ENCODE data around the gene DAPL1. TPM values are rescaled to one million over a fixed set of nuclear protein-coding genes. Genes with fewer than 3 reads are reported as not detected.
A peak's percentile ranks its signal among the peaks of the same experiment; 100 is the strongest.

Gene DAPL1
- total RNA-seq, 4 donors from 2014 or later, result 242 to 361 (median 326) TPM

DNA sequence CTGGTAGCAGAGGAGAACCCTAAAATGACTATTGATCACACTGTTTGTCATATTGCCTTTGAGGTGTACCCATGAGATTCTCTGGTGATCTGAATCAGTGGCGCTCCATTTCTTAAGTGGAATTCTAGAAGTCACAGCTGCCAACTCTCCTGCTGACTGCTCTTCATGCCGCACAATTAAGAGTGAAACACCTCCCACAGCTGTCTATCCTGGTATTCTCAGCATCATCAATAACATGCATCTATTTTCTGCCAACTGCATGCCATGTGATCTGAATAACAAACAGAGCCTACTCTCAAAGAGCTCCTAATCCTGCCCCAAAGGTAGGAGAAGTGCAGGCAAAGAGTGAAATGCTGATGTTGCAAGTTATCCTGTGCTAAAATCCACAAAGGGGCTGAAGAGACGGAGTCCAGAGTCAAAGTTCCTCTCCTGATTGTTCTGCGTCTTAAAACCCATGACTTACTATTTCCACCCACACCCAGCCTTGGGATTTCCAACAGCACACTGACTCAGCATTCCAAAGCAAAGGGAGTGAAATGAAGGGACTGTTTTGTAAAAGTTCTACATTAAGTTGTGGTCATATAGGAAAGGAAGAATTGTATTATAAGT lies 13.7 kb upstream of the DAPL1 start:
- WGBS, 2 donors, result 22 to 33% methylated on average over 4 of the region's 4 CpGs
- DNase-seq (ENCODE audit: low spot score in 2 of 2), result peak in 1 of 2 donors; percentile 64
- intact Hi-C loops (cut with DNase I; ENCODE audit: low total_unique reads), result no loop called here
- no peak overlapping the region for H3K4me3 ChIP-seq (ENCODE audit: low read depth, poor library complexity, severe bottlenecking)
- TF ChIP-seq CTCF (IDR thresholded peaks at IDR 0.05), result no peak
- no peak for TF ChIP-seq POLR2A (IDR thresholded peaks at IDR 0.05)

DNA sequence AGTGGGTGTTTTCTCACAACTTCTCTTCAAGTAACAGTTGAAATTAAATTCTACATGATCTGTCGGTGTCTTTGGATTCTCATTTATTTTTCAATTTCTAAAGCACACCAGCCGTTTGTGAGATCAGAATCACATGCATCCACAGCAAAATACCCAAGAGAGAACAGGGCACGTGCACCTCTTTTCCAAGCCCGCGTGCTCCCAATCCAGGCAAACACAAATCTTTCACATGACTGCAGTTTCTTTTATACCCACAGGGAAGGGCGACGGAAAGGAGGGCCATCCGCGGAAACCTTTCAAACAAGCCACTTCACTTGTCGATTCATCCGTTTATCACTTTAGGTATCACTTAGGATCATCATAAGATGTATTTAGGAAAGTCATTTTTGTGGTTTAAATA lies 13.0 kb upstream of the DAPL1 start:
- no peak for TF ChIP-seq CTCF (IDR thresholded peaks at IDR 0.05)
- no peak for TF ChIP-seq POLR2A (IDR thresholded peaks at IDR 0.05)
- DNase-seq (ENCODE audit: low spot score in 2 of 2), result no peak
- intact Hi-C loops (cut with DNase I; ENCODE audit: low total_unique reads), result no loop called here

DNA sequence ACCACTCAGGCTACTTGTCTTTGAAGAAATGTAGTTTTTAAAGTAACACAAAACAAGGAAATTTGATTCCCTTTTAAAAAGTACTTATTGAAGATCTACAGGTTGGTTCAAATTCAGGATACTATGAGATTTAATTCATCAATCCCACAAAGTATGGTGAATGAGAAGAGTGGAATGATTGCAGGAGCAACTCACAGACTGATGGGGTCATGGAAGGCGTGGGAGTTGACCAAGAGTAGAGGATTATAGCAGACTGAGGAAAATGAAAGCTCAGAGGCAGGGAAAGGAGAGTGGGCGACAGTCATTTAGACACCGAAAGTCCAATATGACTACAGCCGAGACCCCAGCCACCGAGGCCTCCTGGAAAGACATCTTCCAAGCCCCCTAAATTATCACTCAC lies 12.5 kb upstream of the DAPL1 start:
- H3K4me3 ChIP-seq (ENCODE audit: low read depth, poor library complexity, severe bottlenecking), result no peak overlapping the region
- DNase-seq (ENCODE audit: low spot score in 2 of 2), result no peak
- no peak for TF ChIP-seq CTCF (IDR thresholded peaks at IDR 0.05)
- no peak for TF ChIP-seq POLR2A (IDR thresholded peaks at IDR 0.05)
- 79 to 85% methylated on average over 5 of the region's 5 CpGs for WGBS, 2 donors
- intact Hi-C loops (cut with DNase I; ENCODE audit: low total_unique reads), result no loop called here

More for the DNA sequence above, 13.0 kb upstream of the DAPL1 start:
- H3K4me3 ChIP-seq (ENCODE audit: low read depth, poor library complexity, severe bottlenecking), result no peak overlapping the region
- whole genome bisulfite sequencing, 2 donors, result 60% methylated on average over 11 of the region's 11 CpGs

GRCh38 chr2:158783923-158784322 lies 11.2 kb upstream of the DAPL1 start:
- H3K4me3 ChIP-seq (ENCODE audit: low read depth, poor library complexity, severe bottlenecking), result no peak overlapping the region
- DNase-seq (ENCODE audit: low spot score in 2 of 2), result no peak
- intact Hi-C loops (cut with DNase I; ENCODE audit: low total_unique reads), result no loop called here
- WGBS, 2 donors, result 16 to 29% methylated on average over 2 of the region's 2 CpGs
- no peak for TF ChIP-seq POLR2A (IDR thresholded peaks at IDR 0.05)
- no peak for TF ChIP-seq CTCF (IDR thresholded peaks at IDR 0.05)

GRCh38 chr2:158786897-158787296 lies 8.2 kb upstream of the DAPL1 start:
- no peak for DNase-seq (ENCODE audit: low spot score in 2 of 2)
- TF ChIP-seq POLR2A (IDR thresholded peaks at IDR 0.05), result no peak
- TF ChIP-seq CTCF (IDR thresholded peaks at IDR 0.05), result no peak
- intact Hi-C loops (cut with DNase I; ENCODE audit: low total_unique reads), result no loop called here
- H3K4me3 ChIP-seq (ENCODE audit: low read depth, poor library complexity, severe bottlenecking), result no peak overlapping the region
- 89 to 98% methylated on average over 8 of the region's 8 CpGs for WGBS, 2 donors

GRCh38 chr2:158788951-158789350 lies 6.2 kb upstream of the DAPL1 start:
- TF ChIP-seq CTCF (IDR thresholded peaks at IDR 0.05) (no peak), POLR2A (IDR thresholded peaks at IDR 0.05) (no peak)
- intact Hi-C loops (cut with DNase I; ENCODE audit: low total_unique reads), result no loop called here
- WGBS, 2 donors, result 38 to 53% methylated on average over 2 of the region's 2 CpGs

More at GRCh38 chr2:158788951-158789350, 6.2 kb upstream of the DAPL1 start:
- no peak for DNase-seq (ENCODE audit: low spot score in 2 of 2)
- no peak overlapping the region for H3K4me3 ChIP-seq (ENCODE audit: low read depth, poor library complexity, severe bottlenecking)

Data from lower leg skin (tissue), 4 donors.